Parathyroid adenoma (tissue), 2 donors: ENCODE data around the gene THSD4.

Experiments
- H2AFZ ChIP-seq: fragments of 300-600 bp; sonication (generic); one replicate; pipeline ENCODE4 v1.7.0; 2017; ENCODE audit warnings: antibody characterized with exemption, mild to moderate bottlenecking
- H3K27ac ChIP-seq: fragments of 300-600 bp; sonication (generic); one replicate; pipeline ENCODE4 v1.7.0; 2017
- H3K27me3 ChIP-seq: fragments of 300-600 bp; sonication (generic); one replicate; pipeline ENCODE4 v1.7.0; 2017; ENCODE audit warnings: low read length; ENCODE audit not compliant: control insufficient read depth, insufficient read depth
- H3K36me3 ChIP-seq: fragments of 300-600 bp; sonication (generic); one replicate; pipeline ENCODE4 v1.7.0; 2017; ENCODE audit warnings: low read length; ENCODE audit not compliant: control insufficient read depth, insufficient read depth
- H3K4me1 ChIP-seq: fragments of 300-600 bp; sonication (generic); one replicate; pipeline ENCODE4 v1.7.0; 2017; ENCODE audit warnings: control low read depth
- H3K4me2 ChIP-seq: fragments of 300-600 bp; sonication (generic); one replicate; pipeline ENCODE4 v1.7.0; 2017; ENCODE audit warnings: low read length
- H3K4me3 ChIP-seq: fragments of 300-600 bp; sonication (generic); one replicate; pipeline ENCODE4 v1.7.0; 2017; ENCODE audit warnings: low read depth, low read length
- H3K79me2 ChIP-seq: fragments of 300-600 bp; sonication (generic); one replicate; pipeline ENCODE4 v1.7.0; 2017; ENCODE audit warnings: control low read depth
- H3K9ac ChIP-seq: fragments of 300-600 bp; sonication (generic); one replicate; pipeline ENCODE4 v1.7.0; 2017; ENCODE audit warnings: mild to moderate bottlenecking
- H3K9me3 ChIP-seq: fragments of 300-600 bp; sonication (generic); one replicate; pipeline ENCODE4 v1.7.0; 2017; ENCODE audit warnings: low read length; ENCODE audit not compliant: control insufficient read depth
- CTCF ChIP-seq: fragments of 300-600 bp; sonication (generic); IDR thresholded peaks from one replicate; pipeline ENCODE4 v1.7.0; 2017; ENCODE audit warnings: antibody characterized with exemption, mild to moderate bottlenecking
- donor health status: primary hyperparathyroidism.

The THSD4 gene

DNA sequence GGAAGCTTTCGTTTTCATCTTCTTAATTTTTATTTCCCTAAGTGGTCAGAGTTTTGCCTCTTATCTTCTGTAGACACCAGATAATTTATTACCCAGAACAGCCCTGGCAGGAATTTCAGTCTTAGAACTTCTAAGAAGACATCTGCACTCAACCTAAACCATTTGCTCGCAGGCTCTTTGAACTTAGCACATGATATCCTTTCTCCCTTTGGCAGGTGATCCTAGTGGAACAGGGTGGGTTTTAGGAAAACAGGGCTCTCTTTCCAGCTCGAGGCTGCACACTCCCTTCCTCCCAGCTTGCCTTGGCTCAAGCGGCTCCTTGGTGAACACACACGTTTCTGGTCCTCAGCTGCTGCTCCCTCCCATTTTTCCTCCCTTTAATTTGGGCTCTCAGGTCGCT lies 116.5 kb downstream of the THSD4 start:
- Histone ChIP-seq H3K9ac (no peak overlapping the region), H3K27ac (no peak overlapping the region), H3K4me1 (no peaks in the 10 kb centered on the region), H3K27me3 (no peaks in the 10 kb centered on the region), H3K4me2 (no peak overlapping the region), H3K79me2 (no peaks in the 10 kb centered on the region), H3K36me3 (no peaks in the 10 kb centered on the region), H3K4me3 (no peak overlapping the region), H3K9me3 (no peaks in the 10 kb centered on the region), H2AFZ (no peak overlapping the region)
- TF ChIP-seq CTCF = no peak

GRCh38 chr15:71232411-71232810 lies 117.1 kb downstream of the THSD4 start:
- H3K4me1 ChIP-seq = no peaks in the 10 kb centered on the region
- no peak overlapping the region for H3K27ac ChIP-seq
- no peaks in the 10 kb centered on the region for H3K9me3 ChIP-seq
- no peak overlapping the region for H3K4me3 ChIP-seq
- no peak overlapping the region for H2AFZ ChIP-seq
- H3K9ac ChIP-seq = no peak overlapping the region
- H3K4me2 ChIP-seq = no peak overlapping the region
- no peaks in the 10 kb centered on the region for H3K36me3 ChIP-seq
- H3K27me3 ChIP-seq = no peaks in the 10 kb centered on the region
- no peaks in the 10 kb centered on the region for H3K79me2 ChIP-seq
- TF ChIP-seq CTCF = no peak

- Histone ChIP-seq H3K4me3 (no peak overlapping the region), H3K4me2 (no peak overlapping the region), H3K36me3 (no peaks in the 10 kb centered on the region), H3K9me3 (no peaks in the 10 kb centered on the region), H3K9ac (no peak overlapping the region), H3K4me1 (no peaks in the 10 kb centered on the region), H2AFZ (no peak overlapping the region), H3K27ac (no peak overlapping the region), H3K27me3 (no peaks in the 10 kb centered on the region), H3K79me2 (no peaks in the 10 kb centered on the region)
- no peak for TF ChIP-seq CTCF
These were observed 122.4 kb downstream of the THSD4 start for GRCh38 chr15:71237456-71238188.

- H3K36me3 ChIP-seq = no peaks in the 10 kb centered on the region
- no peaks in the 10 kb centered on the region for H3K4me1 ChIP-seq
- TF ChIP-seq CTCF = no peak
- H3K9ac ChIP-seq = no peak overlapping the region
- no peak overlapping the region for H2AFZ ChIP-seq
- no peak overlapping the region for H3K27ac ChIP-seq
- H3K9me3 ChIP-seq = no peaks in the 10 kb centered on the region
- no peak overlapping the region for H3K4me2 ChIP-seq
- H3K79me2 ChIP-seq = no peaks in the 10 kb centered on the region
- H3K27me3 ChIP-seq = no peaks in the 10 kb centered on the region
- H3K4me3 ChIP-seq = no peak overlapping the region
These were observed 123.7 kb downstream of the THSD4 start for GRCh38 chr15:71238926-71239325.
